ENCODE results near the gene KRTDAP. TPM values are rescaled to one million over a fixed set of nuclear protein-coding genes. Genes with fewer than 3 reads are reported as not detected.

KRTDAP gene
- total and polyA plus RNA-seq, 10 of the 15 experiments (the other 5 are each of a cell fraction or from before 2014, with no cell fraction given) = 0.23 TPM; not detected in 9

GRCh38 chr19:35457173-35457572 is 33.1 kb downstream of the KRTDAP start (continued):
- peak; percentile 22 for TF ChIP-seq SMAD1 (IDR thresholded peaks at IDR 0.05; ENCODE audit: low read depth, partially characterized antibody)
- TF ChIP-seq PAX5 (IDR thresholded peaks at IDR 0.05; ENCODE audit: borderline replicate concordance, low read depth, low read length) = peak; percentile 40; the same call in 1 of the 2 replicates
- no peak for TF ChIP-seq FOXK2 (IDR thresholded peaks at IDR 0.05)
- 0 out of 2 replicates have a peak, but pooled peaks have one; percentile 55 for TF ChIP-seq MTA3 (IDR thresholded peaks at IDR 0.05; ENCODE audit: borderline replicate concordance, low read length)
- no peak for TF ChIP-seq EZH2 (IDR thresholded peaks at IDR 0.05; ENCODE audit: borderline replicate concordance, control insufficient read depth, low read depth, low read length)
- TF ChIP-seq, protein P1, sequence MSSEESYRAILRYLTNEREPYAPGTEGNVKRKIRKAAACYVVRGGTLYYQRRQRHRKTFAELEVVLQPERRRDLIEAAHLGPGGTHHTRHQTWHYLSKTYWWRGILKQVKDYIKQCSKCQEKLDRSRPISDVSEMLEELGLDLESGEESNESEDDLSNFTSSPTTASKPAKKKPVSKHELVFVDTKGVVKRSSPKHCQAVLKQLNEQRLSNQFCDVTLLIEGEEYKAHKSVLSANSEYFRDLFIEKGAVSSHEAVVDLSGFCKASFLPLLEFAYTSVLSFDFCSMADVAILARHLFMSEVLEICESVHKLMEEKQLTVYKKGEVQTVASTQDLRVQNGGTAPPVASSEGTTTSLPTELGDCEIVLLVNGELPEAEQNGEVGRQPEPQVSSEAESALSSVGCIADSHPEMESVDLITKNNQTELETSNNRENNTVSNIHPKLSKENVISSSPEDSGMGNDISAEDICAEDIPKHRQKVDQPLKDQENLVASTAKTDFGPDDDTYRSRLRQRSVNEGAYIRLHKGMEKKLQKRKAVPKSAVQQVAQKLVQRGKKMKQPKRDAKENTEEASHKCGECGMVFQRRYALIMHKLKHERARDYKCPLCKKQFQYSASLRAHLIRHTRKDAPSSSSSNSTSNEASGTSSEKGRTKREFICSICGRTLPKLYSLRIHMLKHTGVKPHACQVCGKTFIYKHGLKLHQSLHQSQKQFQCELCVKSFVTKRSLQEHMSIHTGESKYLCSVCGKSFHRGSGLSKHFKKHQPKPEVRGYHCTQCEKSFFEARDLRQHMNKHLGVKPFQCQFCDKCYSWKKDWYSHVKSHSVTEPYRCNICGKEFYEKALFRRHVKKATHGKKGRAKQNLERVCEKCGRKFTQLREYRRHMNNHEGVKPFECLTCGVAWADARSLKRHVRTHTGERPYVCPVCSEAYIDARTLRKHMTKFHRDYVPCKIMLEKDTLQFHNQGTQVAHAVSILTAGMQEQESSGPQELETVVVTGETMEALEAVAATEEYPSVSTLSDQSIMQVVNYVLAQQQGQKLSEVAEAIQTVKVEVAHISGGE (CRISPR knock-in tag; IDR thresholded peaks at IDR 0.05) = no peak
- no peak for TF ChIP-seq ASH2L (IDR thresholded peaks at IDR 0.05; ENCODE audit: borderline replicate concordance, low read depth)
- peak; percentile 77; the same call in 1 of the 2 replicates for TF ChIP-seq PML (IDR thresholded peaks at IDR 0.05; ENCODE audit: low read length)
- no peak for TF ChIP-seq NFYB (IDR thresholded peaks at IDR 0.05; ENCODE audit: insufficient read depth, low read depth, low read length)
- no peak for TF ChIP-seq SMAD5 (IDR thresholded peaks at IDR 0.05; ENCODE audit: low read depth)
- TF ChIP-seq SREBF1 (IDR thresholded peaks at IDR 0.05; ENCODE audit: low read length) = no peak
- no peak for TF ChIP-seq TARDBP (IDR thresholded peaks at IDR 0.05; ENCODE audit: borderline replicate concordance)
- no peak for TF ChIP-seq FOS (IDR thresholded peaks at IDR 0.05; ENCODE audit: borderline replicate concordance, extremely low read depth, insufficient read length)
- no peak for TF ChIP-seq SREBF2 (IDR thresholded peaks at IDR 0.05; ENCODE audit: low read length)
- no peak for TF ChIP-seq EGR1 (IDR thresholded peaks at IDR 0.05; ENCODE audit: borderline replicate concordance in 1 of 2, low read depth in 2 of 2, low read length in 2 of 2)
- no peak for TF ChIP-seq KLF5 (IDR thresholded peaks at IDR 0.05; ENCODE audit: partially characterized antibody)
- no peak for TF ChIP-seq POLR2AphosphoS2 (IDR thresholded peaks at IDR 0.05; ENCODE audit: low read depth, low read length)
- TF ChIP-seq NFYA (IDR thresholded peaks at IDR 0.05; ENCODE audit: borderline replicate concordance, low read depth, low read length) = no peak
- TF ChIP-seq NFIC (IDR thresholded peaks at IDR 0.05; ENCODE audit: low read depth, low read length) = peak; percentile 66
- TF ChIP-seq YY1 (IDR thresholded peaks at IDR 0.05; ENCODE audit: low read depth, low read length) = no peak
- TF ChIP-seq TCF12 (IDR thresholded peaks at IDR 0.05; ENCODE audit: low read depth, low read length) = no peak
- peak; percentile 76 for TF ChIP-seq IKZF2 (IDR thresholded peaks at IDR 0.05)
- TF ChIP-seq, protein P2, sequence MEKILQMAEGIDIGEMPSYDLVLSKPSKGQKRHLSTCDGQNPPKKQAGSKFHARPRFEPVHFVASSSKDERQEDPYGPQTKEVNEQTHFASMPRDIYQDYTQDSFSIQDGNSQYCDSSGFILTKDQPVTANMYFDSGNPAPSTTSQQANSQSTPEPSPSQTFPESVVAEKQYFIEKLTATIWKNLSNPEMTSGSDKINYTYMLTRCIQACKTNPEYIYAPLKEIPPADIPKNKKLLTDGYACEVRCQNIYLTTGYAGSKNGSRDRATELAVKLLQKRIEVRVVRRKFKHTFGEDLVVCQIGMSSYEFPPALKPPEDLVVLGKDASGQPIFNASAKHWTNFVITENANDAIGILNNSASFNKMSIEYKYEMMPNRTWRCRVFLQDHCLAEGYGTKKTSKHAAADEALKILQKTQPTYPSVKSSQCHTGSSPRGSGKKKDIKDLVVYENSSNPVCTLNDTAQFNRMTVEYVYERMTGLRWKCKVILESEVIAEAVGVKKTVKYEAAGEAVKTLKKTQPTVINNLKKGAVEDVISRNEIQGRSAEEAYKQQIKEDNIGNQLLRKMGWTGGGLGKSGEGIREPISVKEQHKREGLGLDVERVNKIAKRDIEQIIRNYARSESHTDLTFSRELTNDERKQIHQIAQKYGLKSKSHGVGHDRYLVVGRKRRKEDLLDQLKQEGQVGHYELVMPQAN (conservative IDR thresholded peaks at IDR 0.05) = no peak
- TF ChIP-seq MYB (IDR thresholded peaks at IDR 0.05; ENCODE audit: borderline replicate concordance, low read depth, low read length) = no peak
- no peak for TF ChIP-seq SP1 (IDR thresholded peaks at IDR 0.05; ENCODE audit: low read depth, low read length)
- no peak for TF ChIP-seq NR2F1 (conservative IDR thresholded peaks at IDR 0.05)
- TF ChIP-seq HCFC1 (IDR thresholded peaks at IDR 0.05; ENCODE audit: low read length) = no peak
- TF ChIP-seq RBBP5 (conservative IDR thresholded peaks at IDR 0.05) = no peak
- no peak for TF ChIP-seq KAT2A (conservative IDR thresholded peaks at IDR 0.05; ENCODE audit: control insufficient read depth, low read depth, low read length)
- no peak for TF ChIP-seq RCOR1 (conservative IDR thresholded peaks at IDR 0.05; ENCODE audit: low read depth, low read length)

Data from GM12878 (cell line).